Small intestine (tissue), 7 donors: ENCODE results near the gene EFNA2. TPM values are rescaled to one million over a fixed set of nuclear protein-coding genes. Genes with fewer than 3 reads are reported as not detected.
A peak's percentile ranks its signal among the peaks of the same experiment; 100 is the strongest.

Source experiments
- DNase-seq, 2 donors: peaks; one replicate each; pipeline versions ENCODE4 v3.0.0 to v3.0.0-alpha.2; 2013
- FAIRE-seq: peaks from 2 replicates; lab custom pipeline; 2012; peaks lifted over from hg19 to GRCh38; lab: Jason Lieb, UNC
- H3K27ac ChIP-seq, 3 donors: one replicate each; pipeline ENCODE4 v1.5.1; 2013; ENCODE audit warnings: low read length in 2 of 3, mild to moderate bottlenecking in 2 of 3, control low read depth in 1 of 3, inconsistent platforms in 1 of 3, low read depth in 1 of 3, moderate library complexity in 1 of 3
- H3K27me3 ChIP-seq, 3 donors: one replicate each; pipeline ENCODE4 v1.6.1; 2013; ENCODE audit warnings: low read length in 3 of 3, inconsistent platforms in 1 of 3; ENCODE audit not compliant: control insufficient read depth in 3 of 3, insufficient read depth in 3 of 3
- H3K36me3 ChIP-seq, 3 donors: one replicate each; pipeline ENCODE4 v1.6.1; 2013; ENCODE audit warnings: low read length in 3 of 3, inconsistent platforms in 1 of 3, low read depth in 1 of 3, mild to moderate bottlenecking in 1 of 3, moderate library complexity in 1 of 3; ENCODE audit not compliant: control insufficient read depth in 3 of 3, insufficient read depth in 2 of 3
- H3K4me1 ChIP-seq, 3 donors: one replicate each; pipeline ENCODE4 v1.6.1; 2013; ENCODE audit warnings: low read length in 2 of 3, inconsistent platforms in 1 of 3, low read depth in 1 of 3, mild to moderate bottlenecking in 1 of 3, moderate library complexity in 1 of 3; ENCODE audit not compliant: control insufficient read depth in 3 of 3, insufficient read depth in 2 of 3
- H3K4me3 ChIP-seq, 3 donors: one replicate each; pipeline ENCODE4 v1.5.1; 2013; ENCODE audit warnings: low read length in 3 of 3, control low read depth in 1 of 3, inconsistent platforms in 1 of 3, low read depth in 1 of 3, mild to moderate bottlenecking in 1 of 3, moderate library complexity in 1 of 3
- H3K9me3 ChIP-seq, 2 donors: one replicate each; pipeline ENCODE4 v1.6.1; 2013; ENCODE audit warnings: low read depth in 1 of 2, low read length in 1 of 2; ENCODE audit not compliant: control insufficient read depth in 2 of 2, insufficient read depth in 1 of 2
- WGBS, 3 donors: extraction: QIAGEN DNeasy Blood & Tissue Kit; methylation state at CpG; one replicate each; pipeline ENCODE4 v1.1.7; 2013; 5-methylcytosine and 5-hydroxymethylcytosine counted together
- polyA plus RNA-seq, 4 donors: library from polyadenylated mRNA; stranded (reverse) in 3 of 4; unstranded in 1 of 4; fragments of 200-250 nt in 3 of 4; fragments of 120-200 nt in 1 of 4; gene quantifications; one replicate each; pipeline versions ENCODE4 v1.2.1 to v1.2.3, GENCODE V29; 2013
- donor health status: healthy with polysubstance abuse.
- donor health status: control.
- donor health status: control.
- donor health status: Bipolar disorder and iron deficiency.
- donor health status: healthy.

EFNA2 gene
- polyA plus RNA-seq, 4 donors: 17.7 to 31.3 (median 27.6) TPM

DNA sequence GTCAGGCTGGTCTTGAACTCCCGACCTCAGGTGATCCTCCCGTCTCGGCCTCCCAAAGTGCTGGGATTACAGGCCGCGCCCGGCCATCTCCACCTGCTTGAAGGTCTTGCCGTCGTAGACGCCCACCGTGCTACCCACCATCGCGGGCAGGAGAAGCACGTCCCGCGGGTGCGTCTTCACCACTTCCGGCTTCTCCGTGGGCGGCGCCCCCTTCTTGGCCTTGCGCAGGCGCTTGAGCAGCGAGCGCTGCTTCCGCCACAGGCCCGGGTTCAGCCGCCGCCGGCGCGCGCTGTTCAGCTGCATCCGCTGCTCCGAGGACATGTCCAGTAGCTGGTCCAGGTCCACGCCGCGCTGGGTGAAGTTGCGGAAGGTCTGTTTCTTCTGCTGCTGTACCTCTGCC, 21.6 kb downstream of the EFNA2 start:
- DNase-seq: no peak
- peaks cover 0 to 14% (median 0%) of the 10 kb centered on the region in 3 donors for H3K4me1 ChIP-seq
- no peak overlapping the region for H3K4me3 ChIP-seq
- H3K27me3 ChIP-seq: peaks cover 0 to 2% (median 0%) of the 10 kb centered on the region in 3 donors
- WGBS, 3 donors: 91 to 94% (median 94%) methylated on average over 31 to 38 of the region's 38 CpGs
- no peaks in the 10 kb centered on the region for H3K9me3 ChIP-seq
- H3K27ac ChIP-seq: no peak overlapping the region
- no peaks in the 10 kb centered on the region for H3K36me3 ChIP-seq
- FAIRE-seq: no peak

DNA sequence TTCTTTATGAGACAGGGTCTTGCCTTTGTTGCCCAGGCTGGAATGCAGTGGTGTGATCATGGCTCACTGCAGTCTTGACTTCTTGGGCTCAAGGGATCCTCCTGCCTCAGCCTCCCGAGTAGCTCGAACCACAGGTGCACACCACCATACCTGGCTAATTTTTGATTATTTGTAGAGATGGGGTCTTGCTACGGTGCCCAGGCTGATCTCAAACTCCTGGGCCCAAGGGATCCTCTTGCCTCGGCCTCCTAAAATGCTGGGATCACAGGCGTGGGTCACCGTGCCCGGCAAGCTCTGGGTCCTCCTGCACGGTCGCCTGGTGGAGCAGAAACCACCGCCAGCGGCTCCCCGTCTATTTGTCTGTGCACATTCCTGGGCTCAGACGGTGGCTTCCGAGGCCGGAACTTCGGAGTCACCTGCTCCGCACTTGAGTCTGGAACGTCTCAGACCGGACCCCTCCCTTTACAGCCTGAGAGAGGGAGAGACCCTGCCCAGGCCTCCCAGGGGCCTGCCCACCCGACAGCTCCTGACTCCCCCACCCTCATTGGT, 22.2 kb downstream of the EFNA2 start:
- Histone ChIP-seq H3K4me3 (no peak overlapping the region), H3K27ac (no peak overlapping the region), H3K27me3 (peaks cover 0 to 2% (median 0%) of the 10 kb centered on the region in 3 donors), H3K4me1 (peaks cover 0 to 14% (median 0%) of the 10 kb centered on the region in 3 donors), H3K36me3 (no peaks in the 10 kb centered on the region), H3K9me3 (no peaks in the 10 kb centered on the region)
- 89 to 94% (median 93%) methylated on average over 20 of the region's 20 CpGs for WGBS, 3 donors
- DNase-seq: no peak
- FAIRE-seq: no peak

- peaks cover 0 to 2% (median 0%) of the 10 kb centered on the region in 3 donors for H3K27me3 ChIP-seq
- no peaks in the 10 kb centered on the region for H3K9me3 ChIP-seq
- peaks cover 0 to 18% (median 0%) of the 10 kb centered on the region in 3 donors for H3K4me1 ChIP-seq
- WGBS, 3 donors: 40 to 63% (median 60%) methylated on average over 10 to 11 of the region's 11 CpGs
- H3K36me3 ChIP-seq: no peaks in the 10 kb centered on the region
- FAIRE-seq (no peak), DNase-seq (no peak)
- no peak overlapping the region for H3K27ac ChIP-seq
- H3K4me3 ChIP-seq: no peak overlapping the region
These were observed 23.0 kb downstream of the EFNA2 start for GRCh38 chr19:1308718-1309117.

DNA sequence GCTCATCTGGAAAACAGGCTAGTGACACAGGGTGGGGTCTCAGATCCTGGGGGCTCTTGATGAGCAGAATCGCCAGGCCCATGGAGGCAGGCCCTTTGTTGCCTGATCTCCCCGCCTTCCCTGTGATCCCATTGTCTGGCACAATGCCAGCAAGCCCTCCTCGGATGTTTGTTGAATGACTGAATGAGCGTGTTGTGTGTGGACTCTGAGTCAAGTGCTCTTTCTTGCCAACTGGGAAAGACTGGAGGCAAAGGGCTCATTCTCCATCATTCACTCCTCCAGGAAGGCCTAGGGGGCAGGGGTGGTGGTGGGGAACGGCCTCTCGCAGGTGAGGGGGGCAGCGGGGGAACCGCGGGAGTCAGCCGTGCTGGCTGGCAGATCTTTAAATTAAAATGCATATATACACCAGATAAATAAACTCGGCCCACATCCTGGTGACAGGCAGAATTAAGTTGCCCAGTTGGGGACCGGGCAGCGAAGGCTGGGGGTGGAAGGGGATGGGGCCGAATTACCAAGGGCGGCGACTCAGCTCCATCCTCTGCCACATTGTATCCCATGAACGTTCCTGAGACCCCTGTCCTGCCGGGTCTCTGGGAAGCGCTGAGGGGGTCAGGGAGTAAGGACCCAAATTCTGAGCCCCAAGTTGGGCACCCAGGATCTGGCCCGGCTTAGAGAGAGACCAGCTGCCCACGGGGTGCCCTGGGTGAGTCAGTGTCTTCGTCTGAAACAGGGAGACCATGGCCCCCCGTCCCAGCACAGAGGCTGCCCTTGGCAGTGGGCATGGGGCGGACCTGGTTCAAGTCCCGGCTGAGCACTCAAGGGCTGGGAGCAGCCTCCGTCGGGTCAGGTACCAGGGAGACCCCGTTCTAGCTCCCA, 24.5 kb downstream of the EFNA2 start:
- WGBS, 3 donors: 58 to 75% (median 67%) methylated on average over 26 to 28 of the region's 28 CpGs
- Histone ChIP-seq H3K27me3 (peaks cover 0 to 2% (median 2%) of the 10 kb centered on the region in 3 donors), H3K27ac (no peak overlapping the region), H3K4me1 (peaks cover 0 to 5% (median 0%) of the 10 kb centered on the region in 3 donors), H3K9me3 (no peaks in the 10 kb centered on the region), H3K36me3 (no peaks in the 10 kb centered on the region), H3K4me3 (no peak overlapping the region)
- FAIRE-seq (no peak), DNase-seq (no peak)

GRCh38 chr19:1310853-1311180, 25.1 kb downstream of the EFNA2 start:
- FAIRE-seq (no peak), DNase-seq (no peak)
- Histone ChIP-seq H3K9me3 (no peaks in the 10 kb centered on the region), H3K4me1 (peaks cover 0 to 9% (median 0%) of the 10 kb centered on the region in 3 donors), H3K4me3 (no peak overlapping the region), H3K36me3 (no peaks in the 10 kb centered on the region), H3K27ac (no peak overlapping the region), H3K27me3 (peaks cover under 1 to 2% (median 2%) of the 10 kb centered on the region in 3 donors)
- 88 to 91% (median 90%) methylated on average over 17 to 18 of the region's 18 CpGs for whole genome bisulfite sequencing, 3 donors

GRCh38 chr19:1311543-1312091, 25.9 kb downstream of the EFNA2 start:
- Histone ChIP-seq H3K4me1 (peaks cover 0 to 9% (median 0%) of the 10 kb centered on the region in 3 donors), H3K36me3 (no peaks in the 10 kb centered on the region), H3K27ac (no peak overlapping the region), H3K27me3 (peaks cover 2 to 8% (median 2%) of the 10 kb centered on the region in 3 donors), H3K9me3 (no peaks in the 10 kb centered on the region), H3K4me3 (no peak overlapping the region)
- DNase-seq (no peak), FAIRE-seq (no peak)
- 53 to 61% (median 59%) methylated on average over 17 to 21 of the region's 21 CpGs for WGBS, 3 donors

DNA sequence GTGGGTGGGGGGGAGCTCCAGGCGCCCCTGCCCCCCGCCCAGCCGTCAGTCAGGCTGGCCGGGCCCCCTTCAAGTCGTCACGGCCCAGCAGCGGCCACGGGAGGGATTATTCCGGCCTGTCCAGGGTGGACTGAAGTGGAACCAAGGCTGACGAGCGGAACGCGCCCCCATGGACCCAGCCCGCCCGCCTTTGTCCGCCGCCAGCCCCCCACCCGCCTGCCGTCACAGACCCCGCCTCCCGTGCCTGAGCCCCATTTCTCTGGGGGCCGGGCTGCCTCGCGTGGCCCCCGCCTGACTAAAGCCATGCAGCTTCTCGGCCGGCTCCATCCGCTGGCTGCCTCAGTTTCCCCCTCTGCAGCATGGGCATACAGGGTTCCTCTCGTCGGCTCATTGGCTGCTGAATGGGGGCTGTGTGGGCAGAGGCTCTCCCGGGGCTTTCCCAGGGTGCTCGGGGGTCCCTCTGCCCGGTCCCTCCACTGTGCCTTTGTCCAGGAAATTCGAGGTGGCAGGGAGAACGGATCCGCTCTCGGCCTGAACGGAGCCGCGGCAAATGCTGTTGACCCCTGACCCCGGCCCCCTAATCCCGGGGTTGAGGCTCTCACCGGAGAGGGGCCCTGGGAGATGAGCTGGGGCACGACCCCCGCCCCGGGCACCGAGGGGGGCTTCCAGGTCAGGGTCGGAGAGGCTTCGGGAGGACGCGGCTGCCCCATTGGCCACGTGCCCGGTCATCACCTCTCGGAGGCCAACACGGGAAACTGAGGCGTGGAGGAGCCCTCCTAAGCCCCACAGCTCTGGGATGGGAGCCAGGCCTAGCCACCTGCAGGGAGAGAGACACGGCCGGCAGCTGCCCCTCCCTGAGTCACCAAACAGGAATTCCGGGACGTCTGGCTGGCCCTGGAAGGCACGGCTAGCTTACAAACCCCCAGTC, 27.4 kb downstream of the EFNA2 start:
- FAIRE-seq (no peak), DNase-seq (peak; percentile 29 to 42)
- H3K27ac ChIP-seq: no peak overlapping the region
- no peak overlapping the region for H3K4me3 ChIP-seq
- H3K9me3 ChIP-seq: no peaks in the 10 kb centered on the region
- H3K4me1 ChIP-seq: peaks cover 0 to 9% (median 0%) of the 10 kb centered on the region in 3 donors
- 42 to 70% (median 52%) methylated on average over 46 to 61 of the region's 61 CpGs for WGBS, 3 donors
- peaks cover 2 to 22% (median 2%) of the 10 kb centered on the region in 3 donors for H3K27me3 ChIP-seq
- no peaks in the 10 kb centered on the region for H3K36me3 ChIP-seq
